Hematopoietic multipotent progenitor cell treated with erythropoietin and hydrocortisone succinate and interleukin-3 and kit ligand, for 4 days (in vitro differentiated cells): ENCODE data around the gene SH2D6.
"Not testable (repeated sequence)": the region's sequence is repeated elsewhere in the genome, so short reads cannot be mapped to it uniquely, and the experiment has no call there.

ENCODE experiments used
- DNase-seq: peaks from one replicate; pipeline ENCODE4 v3.0.0-alpha.2; 2015

Gene SH2D6

DNA sequence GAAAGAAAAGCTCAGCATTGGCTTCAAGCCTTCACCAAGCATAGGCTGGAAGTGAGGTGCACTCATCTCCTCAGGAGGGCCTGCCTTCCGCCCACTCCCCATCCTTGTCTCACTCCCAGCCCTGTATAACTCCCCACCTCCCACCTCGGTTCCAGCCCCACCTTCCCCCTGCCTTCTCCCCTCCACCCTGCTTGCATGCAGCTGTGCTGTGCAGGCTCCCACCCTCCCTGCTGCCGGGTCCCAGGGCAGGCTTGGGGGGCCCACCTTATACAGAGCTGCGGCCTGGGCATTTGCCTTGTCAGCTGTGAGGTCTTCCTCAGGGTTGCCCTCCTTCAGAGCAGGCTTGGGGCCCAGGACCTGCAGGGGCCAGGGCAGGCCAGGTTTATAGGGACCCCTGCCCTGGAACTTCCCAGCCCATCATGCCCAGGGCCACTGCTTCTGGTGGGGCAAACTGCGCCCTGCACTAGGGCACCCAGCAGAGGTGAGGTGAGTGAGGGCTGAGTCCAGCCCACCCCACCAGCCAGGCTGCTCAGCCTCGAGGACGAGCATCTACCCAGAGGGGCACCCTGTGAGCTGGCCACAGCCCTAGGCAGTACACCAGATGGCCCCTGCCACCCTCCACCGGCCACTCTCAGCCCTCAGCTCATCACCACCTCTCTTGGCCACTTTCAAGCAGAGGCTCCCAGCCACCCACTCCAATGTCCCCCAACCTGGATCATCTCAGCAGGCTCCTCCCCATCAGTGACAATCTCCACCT, 19.9 kb upstream of the SH2D6 start:
- no peak for DNase-seq

- no peak for DNase-seq
Observed at GRCh38 chr2:85399183-85399455, 19.4 kb upstream of the SH2D6 start.

- DNase-seq: no peak
Observed at GRCh38 chr2:85400023-85400422, 18.5 kb upstream of the SH2D6 start.

- DNase-seq: no peak
Observed at GRCh38 chr2:85400541-85401463, 17.7 kb upstream of the SH2D6 start.

- no peak for DNase-seq
Observed at GRCh38 chr2:85401464-85401805, 17.1 kb upstream of the SH2D6 start.

DNA sequence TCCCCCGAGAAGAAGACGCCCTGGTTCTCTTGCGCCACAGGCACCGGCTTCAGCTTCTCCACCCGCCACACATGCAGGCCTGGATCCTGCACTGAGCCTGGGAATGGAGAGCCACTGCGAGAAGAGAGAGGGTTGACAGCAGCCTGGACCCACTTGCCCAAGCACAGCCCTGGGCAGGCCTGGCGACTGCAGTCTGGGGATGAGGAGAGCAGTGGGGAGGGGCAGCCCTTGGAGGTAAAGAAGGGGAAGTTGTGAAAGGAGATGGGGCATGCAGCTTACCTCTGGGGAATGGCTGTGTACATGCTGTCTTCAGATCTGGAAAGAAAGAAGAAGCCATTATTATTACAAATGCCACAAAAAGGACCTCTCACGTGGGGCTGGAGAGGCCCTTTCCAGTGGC, 16.7 kb upstream of the SH2D6 start:
- peak; percentile 71 for DNase-seq

DNA sequence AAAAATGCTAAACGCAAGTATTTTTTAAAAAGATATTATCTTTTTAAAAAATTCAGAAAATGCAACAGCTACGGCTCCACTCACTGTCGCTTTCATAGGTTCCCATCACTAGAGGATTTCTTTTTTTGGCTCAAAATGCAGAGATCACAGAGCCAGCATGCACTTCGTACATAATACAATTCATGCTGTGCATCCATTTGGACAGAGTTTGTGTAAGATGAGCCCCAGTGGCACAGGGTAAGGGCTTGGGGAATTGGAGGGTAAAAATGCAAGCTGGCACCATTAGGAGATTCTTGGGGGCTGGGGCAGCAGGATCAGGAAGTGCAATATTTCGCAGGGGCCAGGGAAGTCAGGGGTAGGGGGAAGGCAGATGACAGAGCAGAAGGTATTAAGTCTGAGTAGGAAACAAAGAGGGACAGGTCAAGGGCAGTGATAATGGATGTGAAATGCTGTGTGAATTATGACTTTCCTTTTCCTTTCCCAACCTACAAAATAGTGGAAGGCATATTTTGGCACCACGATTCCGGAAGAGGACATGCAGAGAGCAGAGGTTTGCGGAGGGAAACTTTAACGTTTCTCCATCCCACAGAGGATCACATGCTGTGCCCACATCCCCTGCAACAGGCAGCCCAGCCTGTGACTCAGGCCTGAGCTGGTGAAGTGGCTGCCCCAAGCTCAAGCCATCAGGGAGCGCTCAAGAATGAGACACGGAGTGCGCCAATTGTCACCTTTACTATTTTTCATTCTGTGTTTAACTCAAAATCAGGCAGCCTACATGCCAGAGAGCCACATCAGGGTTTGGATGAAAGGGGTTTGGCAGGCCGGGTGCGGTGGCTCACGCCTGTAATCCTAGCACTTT, 13.1 kb upstream of the SH2D6 start:
- DNase-seq: peak; percentile 96

GRCh38 chr2:85409845-85410583, 8.5 kb upstream of the SH2D6 start, which contains the start of gene CAPG:
TSS of gene CAPG (minus strand) at chr2:85410366. CDS start at chr2:85402145, 8,221 bp downstream.
- DNase-seq: peak; percentile 92

GRCh38 chr2:85410584-85411404, 7.7 kb upstream of the SH2D6 start:
- DNase-seq: no peak

DNA sequence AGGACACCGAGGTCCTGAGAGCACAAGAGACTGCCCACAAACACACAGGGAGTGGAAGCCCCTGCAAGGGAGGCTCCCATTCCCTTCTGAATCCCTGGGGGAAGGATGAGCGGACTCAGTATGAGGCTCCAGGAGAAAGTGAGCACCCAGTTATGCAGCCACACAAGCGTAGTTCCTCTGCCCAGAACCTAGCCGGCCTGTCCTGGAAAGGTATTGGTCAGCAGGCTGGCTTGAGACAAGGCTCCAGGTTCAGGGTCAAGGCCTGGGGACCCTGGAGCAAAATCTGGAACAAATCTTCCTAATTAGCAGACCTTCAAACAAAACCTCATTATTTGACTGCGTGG, 7.1 kb upstream of the SH2D6 start:
- no peak for DNase-seq

DNA sequence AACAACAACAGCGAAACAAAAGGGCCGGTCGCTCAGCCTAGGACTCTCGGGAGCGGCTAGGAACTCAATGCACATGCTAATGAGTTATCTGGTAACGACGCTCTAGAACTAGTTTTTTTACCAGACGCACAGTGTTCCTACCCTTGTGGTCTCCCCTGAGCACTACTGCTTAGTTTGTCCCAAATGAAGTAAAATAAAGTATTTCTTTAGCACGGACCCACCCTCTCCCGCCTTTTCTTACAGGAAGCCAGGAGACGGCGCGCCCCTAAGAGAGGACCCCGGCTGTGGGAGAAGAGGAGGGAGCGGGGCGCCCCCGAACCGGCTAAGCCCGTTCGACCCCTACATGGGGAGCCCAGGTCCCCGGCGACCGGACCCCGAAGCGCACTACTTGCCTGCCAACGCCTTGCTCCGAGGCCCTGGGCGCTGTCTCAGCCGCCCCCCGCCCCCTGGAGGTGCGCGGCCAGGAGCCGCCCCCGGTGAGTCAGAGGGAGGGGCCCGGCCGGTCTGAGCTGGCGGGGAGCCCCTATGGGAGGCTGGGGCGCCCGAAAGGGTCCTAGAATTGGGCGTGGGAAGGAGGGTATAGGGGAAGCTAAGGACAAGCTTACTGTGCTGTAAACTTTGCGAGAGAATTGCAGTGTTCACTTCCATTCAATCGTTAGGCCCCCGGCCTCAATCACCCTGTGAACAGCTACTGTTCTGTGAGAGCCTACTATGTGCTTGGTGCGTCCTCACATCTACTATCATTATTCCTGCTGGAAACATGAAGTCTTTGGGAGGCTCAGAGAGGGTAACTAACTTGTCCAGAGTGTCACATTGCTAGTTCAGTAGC, 4.7 kb upstream of the SH2D6 start:
- peak; percentile 68 for DNase-seq

GRCh38 chr2:85414421-85414759, 4.1 kb upstream of the SH2D6 start:
- DNase-seq: not testable (repeated sequence)

- peak; percentile 74 for DNase-seq
Observed at GRCh38 chr2:85414761-85415553, 3.6 kb upstream of the SH2D6 start.

GRCh38 chr2:85415980-85416650, 2.4 kb upstream of the SH2D6 start:
- DNase-seq: no peak

DNA sequence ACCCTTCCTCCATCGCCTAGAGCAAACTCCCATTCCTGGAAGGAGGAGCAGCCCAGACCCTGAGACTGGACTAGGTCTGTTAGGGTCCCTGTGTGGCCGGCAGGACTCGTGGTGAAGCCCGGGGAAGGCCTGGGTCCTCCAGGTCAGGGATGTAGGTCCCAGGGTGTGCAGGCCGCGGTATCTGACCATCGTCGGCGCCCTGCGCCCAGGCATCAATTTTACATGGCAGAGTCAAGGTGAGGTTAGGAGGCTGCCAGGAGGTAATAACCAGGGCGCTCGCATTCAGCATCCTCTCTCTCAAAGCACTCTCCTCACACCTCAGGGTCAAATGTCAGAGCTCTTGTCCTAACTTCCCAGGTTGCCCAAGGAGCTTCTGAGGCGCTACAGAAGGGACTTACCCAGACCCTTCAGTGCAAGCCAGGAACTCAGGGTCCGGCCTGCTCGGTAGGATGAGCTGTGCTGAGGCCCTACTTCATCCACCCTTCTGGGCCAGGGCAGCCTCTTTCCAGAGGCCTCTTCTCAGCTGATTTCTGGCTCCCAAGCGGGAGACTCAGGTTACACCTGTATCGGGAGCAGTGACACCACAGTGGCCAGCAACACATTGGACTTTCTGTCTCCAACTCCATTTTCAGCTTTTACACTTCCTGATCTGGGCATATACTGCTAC, 628 bp downstream of the SH2D6 start:
- no peak for DNase-seq

DNA sequence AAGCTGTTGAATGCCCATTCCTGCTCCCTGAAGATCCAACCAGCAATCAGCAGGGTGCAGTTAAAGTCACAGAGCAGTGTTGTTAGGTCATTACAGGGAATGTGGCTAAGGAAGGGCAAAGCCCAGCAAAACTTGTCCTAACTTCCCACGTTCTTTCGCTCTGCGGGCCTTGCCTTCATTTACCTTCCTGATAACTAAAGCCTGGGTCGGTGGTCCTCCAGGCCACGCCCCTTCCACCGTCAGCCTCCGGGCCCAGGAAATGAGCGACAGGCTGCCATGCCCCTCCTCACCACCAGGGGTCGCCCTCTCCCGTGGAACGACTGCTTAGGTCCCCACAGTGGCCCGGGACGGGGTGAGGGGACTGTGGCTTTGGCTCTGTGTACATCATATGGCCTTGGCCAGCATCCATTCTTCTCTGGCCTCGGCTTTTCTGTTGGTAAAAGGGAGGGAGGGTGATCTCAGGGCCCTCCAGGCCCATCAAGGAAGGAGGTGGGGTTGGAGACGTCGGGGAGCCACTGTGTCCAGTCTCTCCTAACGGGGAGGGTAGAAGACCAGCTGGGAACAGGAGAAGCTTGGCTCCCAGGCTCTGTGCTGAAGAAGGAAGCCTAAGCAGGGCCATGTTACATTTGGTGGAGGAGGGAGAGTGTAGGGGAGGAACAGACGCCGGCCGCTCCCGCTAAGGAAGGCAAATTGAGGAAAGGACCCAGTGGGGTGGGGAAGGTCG, 2.2 kb downstream of the SH2D6 start:
- DNase-seq: peak; percentile 93

- peak; percentile 60 for DNase-seq
Observed at GRCh38 chr2:85421260-85422071, 3.0 kb downstream of the SH2D6 start.
